HG03439 (cell line): ENCODE results near the gene CCRL2.
A peak's percentile ranks its signal among the peaks of the same experiment; 100 is the strongest.

Source experiments
- ATAC-seq: cut with Tn5 transposase; IDR thresholded peaks from one replicate; pipeline ENCODE4 v1.9.1; 2021; ENCODE audit warnings: mild to moderate bottlenecking, moderate library complexity; ENCODE audit not compliant: unreplicated experiment

CCRL2 gene

DNA sequence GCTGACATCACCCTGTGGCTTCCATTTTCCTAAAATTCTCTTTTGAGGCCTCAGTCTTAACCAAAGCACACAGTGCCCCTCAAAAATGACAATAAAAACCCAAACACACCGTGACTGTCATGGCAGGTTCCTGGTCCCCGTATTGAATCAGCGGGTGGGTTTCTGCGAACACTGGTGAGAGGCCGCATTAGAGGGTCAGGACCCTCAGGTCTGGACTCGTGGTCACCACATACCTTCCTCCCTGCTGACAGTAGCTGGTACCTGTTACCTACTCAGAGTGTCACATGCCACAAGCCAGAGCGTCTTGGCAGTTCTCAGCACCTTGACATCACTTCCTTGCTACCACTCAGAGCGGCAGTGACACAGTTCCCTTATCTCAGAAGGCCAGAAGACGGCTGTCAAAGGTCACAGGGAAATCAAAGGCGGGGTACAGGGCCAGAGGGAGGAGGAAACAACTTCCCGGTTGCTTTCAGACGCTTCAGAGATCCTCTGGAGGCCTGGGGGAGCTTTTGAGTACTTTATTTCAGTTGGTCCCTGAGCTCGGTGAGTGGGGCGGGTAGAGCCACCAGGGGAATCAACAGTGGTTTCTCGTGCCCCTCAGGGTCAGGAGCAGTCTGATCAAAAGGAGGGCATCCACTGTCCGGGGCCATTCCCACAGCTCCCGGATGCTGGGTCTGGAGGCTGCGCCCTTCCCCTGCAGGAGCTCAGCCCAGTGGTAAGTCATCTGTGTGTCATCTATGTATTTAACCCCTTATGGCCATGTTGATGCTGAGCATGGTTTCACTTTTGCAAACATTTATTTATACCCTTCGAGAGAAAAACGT lies at the start of gene CCRL2, which contains the start of gene CCR5AS:
Gene CCRL2 (plus strand): TSS at position 472 of the 824 bp plus-strand sequence. CDS start 821 bp downstream, outside the sequence.
Gene CCR5AS (minus strand): TSS at position 279 of the 824 bp plus-strand sequence.
- ATAC-seq = no peak

DNA sequence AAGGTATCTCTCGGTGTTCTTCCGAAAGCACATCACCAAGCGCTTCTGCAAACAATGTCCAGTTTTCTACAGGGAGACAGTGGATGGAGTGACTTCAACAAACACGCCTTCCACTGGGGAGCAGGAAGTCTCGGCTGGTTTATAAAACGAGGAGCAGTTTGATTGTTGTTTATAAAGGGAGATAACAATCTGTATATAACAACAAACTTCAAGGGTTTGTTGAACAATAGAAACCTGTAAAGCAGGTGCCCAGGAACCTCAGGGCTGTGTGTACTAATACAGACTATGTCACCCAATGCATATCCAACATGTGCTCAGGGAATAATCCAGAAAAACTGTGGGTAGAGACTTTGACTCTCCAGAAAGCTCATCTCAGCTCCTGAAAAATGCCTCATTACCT lies 48.6 kb upstream of the CCRL2 start:
- ATAC-seq = no peak

DNA sequence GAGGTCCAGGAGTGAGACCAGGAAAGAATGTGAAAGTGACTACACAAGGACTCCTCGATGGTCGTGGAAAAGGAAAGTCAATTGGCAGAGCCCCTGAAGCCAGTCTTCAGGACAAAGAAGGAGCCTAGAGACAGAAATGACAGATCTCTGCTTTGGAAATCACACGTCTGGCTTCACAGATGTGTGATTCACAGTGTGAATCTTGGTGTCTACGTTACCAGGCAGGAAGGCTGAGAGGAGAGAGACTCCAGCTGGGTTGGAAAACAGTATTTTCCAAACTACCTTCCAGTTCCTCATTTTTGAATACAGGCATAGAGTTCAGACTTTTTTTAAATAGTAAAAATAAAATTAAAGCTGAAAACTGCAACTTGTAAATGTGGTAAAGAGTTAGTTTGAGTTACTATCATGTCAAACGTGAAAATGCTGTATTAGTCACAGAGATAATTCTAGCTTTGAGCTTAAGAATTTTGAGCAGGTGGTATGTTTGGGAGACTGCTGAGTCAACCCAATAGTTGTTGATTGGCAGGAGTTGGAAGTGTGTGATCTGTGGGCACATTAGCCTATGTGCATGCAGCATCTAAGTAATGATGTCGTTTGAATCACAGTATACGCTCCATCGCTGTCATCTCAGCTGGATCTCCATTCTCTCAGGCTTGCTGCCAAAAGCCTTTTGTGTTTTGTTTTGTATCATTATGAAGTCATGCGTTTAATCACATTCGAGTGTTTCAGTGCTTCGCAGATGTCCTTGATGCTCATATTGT lies 47.1 kb upstream of the CCRL2 start:
- ATAC-seq = no peak

- ATAC-seq = no peak
These were observed 46.2 kb upstream of the CCRL2 start for GRCh38 chr3:46360907-46361306.

- no peak for ATAC-seq
These were observed 45.4 kb upstream of the CCRL2 start for GRCh38 chr3:46361408-46362283.

DNA sequence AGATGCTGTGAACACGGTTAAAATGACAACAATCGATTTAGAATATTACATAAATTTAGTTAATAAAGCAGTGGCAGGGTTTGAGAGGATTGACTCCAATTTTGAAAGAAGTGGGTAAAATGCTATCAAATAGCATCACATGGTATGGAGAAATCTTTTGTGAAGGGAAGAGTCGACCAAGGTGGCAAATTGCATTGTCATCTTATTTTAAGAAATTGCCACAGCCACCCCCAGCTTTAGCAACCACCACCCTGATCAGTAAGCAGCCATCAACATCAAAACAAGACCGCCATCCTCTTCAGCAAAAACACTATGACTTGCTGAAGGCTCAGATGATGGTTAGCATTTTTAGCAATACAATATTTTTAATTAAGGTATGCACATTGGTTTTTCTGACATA lies 42.0 kb upstream of the CCRL2 start:
- no peak for ATAC-seq

DNA sequence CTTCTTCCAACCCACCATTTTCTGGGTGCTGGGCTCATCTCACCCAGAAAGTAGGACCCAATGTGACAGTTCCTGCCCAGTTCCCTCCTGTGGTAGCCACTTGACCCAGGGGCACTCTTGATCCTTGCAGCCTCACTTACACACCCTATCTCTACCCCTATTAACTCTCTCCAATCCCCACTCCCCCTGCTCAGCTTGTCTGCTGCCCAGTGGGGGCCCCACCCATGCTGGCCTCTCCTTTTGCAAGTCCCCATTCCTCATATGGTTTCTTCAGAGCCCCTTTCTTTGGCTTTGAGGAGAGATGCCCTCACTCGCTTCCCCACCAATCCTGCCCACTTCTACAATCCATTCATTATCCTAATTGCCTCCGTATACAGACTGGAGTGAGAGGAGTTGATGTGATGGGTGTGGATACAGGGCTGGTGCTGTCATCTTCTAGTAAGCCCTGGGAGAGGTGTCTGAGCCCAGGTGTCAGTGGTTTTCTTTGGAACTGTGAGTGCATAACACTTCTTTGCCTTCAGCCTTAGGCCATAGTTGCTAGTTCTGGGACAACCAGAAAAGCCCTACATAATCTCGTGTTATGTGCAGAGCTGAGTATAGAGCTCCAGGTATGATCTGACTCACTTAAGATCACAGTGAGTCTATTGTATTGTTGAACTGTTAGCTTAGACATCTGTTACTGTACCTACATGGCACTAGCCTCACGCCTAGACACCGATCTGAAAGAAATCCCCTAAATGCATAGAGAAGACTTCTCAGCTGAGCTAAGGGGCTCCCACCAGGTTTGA lies 41.1 kb upstream of the CCRL2 start:
- no peak for ATAC-seq

- ATAC-seq = no peak
These were observed 39.2 kb upstream of the CCRL2 start for GRCh38 chr3:46367811-46368210.

DNA sequence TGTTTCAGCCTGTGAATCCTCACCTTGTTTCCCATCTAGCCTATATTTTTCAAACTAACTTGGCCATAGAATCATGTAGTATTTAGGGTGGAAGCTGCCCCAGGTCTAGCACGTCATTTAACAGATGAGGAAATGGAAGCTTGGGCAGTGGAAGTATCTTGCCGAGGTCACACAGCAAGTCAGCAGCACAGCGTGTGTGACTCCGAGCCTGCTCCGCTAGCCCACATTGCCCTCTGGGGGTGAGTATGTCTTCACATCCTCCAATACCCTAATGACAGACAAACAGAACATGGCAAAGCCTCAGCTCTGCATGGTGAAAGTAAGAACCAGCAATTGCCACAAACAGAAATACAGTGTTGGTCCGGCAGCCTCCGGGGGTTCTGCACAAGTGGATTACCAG lies 38.5 kb upstream of the CCRL2 start:
- ATAC-seq = no peak

GRCh38 chr3:46369151-46369550 lies 37.9 kb upstream of the CCRL2 start:
- no peak for ATAC-seq

GRCh38 chr3:46369675-46370132 lies 37.4 kb upstream of the CCRL2 start:
- peak; percentile 73 for ATAC-seq

- ATAC-seq = no peak
These were observed 36.1 kb upstream of the CCRL2 start, which contains the start of gene CCR5 for GRCh38 chr3:46370839-46371518. TSS of gene CCR5 (plus strand) at chr3:46370946. CDS start at chr3:46372903, 1,957 bp downstream.

DNA sequence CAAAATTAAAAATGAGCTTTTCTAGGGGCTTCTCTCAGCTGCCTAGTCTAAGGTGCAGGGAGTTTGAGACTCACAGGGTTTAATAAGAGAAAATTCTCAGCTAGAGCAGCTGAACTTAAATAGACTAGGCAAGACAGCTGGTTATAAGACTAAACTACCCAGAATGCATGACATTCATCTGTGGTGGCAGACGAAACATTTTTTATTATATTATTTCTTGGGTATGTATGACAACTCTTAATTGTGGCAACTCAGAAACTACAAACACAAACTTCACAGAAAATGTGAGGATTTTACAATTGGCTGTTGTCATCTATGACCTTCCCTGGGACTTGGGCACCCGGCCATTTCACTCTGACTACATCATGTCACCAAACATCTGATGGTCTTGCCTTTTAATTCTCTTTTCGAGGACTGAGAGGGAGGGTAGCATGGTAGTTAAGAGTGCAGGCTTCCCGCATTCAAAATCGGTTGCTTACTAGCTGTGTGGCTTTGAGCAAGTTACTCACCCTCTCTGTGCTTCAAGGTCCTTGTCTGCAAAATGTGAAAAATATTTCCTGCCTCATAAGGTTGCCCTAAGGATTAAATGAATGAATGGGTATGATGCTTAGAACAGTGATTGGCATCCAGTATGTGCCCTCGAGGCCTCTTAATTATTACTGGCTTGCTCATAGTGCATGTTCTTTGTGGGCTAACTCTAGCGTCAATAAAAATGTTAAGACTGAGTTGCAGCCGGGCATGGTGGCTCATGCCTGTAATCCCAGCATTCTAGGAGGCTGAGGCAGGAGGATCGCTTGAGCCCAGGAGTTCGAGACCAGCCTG lies 35.3 kb upstream of the CCRL2 start:
- no peak for ATAC-seq

DNA sequence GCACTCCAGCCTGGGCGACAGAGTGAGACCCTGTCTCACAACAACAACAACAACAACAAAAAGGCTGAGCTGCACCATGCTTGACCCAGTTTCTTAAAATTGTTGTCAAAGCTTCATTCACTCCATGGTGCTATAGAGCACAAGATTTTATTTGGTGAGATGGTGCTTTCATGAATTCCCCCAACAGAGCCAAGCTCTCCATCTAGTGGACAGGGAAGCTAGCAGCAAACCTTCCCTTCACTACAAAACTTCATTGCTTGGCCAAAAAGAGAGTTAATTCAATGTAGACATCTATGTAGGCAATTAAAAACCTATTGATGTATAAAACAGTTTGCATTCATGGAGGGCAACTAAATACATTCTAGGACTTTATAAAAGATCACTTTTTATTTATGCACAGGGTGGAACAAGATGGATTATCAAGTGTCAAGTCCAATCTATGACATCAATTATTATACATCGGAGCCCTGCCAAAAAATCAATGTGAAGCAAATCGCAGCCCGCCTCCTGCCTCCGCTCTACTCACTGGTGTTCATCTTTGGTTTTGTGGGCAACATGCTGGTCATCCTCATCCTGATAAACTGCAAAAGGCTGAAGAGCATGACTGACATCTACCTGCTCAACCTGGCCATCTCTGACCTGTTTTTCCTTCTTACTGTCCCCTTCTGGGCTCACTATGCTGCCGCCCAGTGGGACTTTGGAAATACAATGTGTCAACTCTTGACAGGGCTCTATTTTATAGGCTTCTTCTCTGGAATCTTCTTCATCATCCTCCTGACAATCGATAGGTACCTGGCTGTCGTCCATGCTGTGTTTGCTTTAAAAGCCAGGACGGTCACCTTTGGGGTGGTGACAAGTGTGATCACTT lies 34.3 kb upstream of the CCRL2 start:
- ATAC-seq = no peak

DNA sequence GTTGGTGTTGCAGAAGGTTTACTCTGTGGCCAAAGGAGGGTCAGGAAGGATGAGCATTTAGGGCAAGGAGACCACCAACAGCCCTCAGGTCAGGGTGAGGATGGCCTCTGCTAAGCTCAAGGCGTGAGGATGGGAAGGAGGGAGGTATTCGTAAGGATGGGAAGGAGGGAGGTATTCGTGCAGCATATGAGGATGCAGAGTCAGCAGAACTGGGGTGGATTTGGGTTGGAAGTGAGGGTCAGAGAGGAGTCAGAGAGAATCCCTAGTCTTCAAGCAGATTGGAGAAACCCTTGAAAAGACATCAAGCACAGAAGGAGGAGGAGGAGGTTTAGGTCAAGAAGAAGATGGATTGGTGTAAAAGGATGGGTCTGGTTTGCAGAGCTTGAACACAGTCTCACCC lies 32.3 kb upstream of the CCRL2 start:
- ATAC-seq = no peak

DNA sequence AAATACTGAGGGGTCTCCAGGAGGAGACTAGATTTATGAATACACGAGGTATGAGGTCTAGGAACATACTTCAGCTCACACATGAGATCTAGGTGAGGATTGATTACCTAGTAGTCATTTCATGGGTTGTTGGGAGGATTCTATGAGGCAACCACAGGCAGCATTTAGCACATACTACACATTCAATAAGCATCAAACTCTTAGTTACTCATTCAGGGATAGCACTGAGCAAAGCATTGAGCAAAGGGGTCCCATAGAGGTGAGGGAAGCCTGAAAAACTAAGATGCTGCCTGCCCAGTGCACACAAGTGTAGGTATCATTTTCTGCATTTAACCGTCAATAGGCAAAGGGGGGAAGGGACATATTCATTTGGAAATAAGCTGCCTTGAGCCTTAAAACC lies 31.8 kb upstream of the CCRL2 start:
- ATAC-seq = no peak

DNA sequence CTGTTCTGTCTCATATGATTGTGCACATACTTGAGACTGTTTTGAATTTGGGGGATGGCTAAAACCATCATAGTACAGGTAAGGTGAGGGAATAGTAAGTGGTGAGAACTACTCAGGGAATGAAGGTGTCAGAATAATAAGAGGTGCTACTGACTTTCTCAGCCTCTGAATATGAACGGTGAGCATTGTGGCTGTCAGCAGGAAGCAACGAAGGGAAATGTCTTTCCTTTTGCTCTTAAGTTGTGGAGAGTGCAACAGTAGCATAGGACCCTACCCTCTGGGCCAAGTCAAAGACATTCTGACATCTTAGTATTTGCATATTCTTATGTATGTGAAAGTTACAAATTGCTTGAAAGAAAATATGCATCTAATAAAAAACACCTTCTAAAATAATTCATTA lies 31.2 kb upstream of the CCRL2 start:
- no peak for ATAC-seq
